ENCODE measurements around the gene HMX2. TPM values are rescaled to one million over a fixed set of nuclear protein-coding genes. Genes with fewer than 3 reads are reported as not detected.
A peak's percentile ranks its signal among the peaks of the same experiment; 100 is the strongest.

The HMX2 gene
- total and polyA plus RNA-seq, 2 of the 13 experiments (the other 11 are each of a cell fraction or from before 2014, with no cell fraction given), result not detected

- TF ChIP-seq ZIK1 (CRISPR knock-in tag; IDR thresholded peaks at IDR 0.05; ENCODE audit: borderline replicate concordance, low read depth) (0 out of 2 replicates have a peak, but pooled peaks have one; percentile 57), ARID5B (CRISPR knock-in tag; IDR thresholded peaks at IDR 0.05) (peak; percentile 83), TEAD3 (CRISPR knock-in tag; optimal IDR thresholded peaks at IDR 0.05; ENCODE audit: borderline replicate concordance) (peak; percentile 93), TAF1 (CRISPR knock-in tag; IDR thresholded peaks at IDR 0.05) (peak; percentile 24; the same call in 1 of the 2 replicates), RCOR2 (CRISPR knock-in tag; IDR thresholded peaks at IDR 0.05) (peak; percentile 59; the same call in 1 of the 2 replicates), EED (CRISPR knock-in tag; IDR thresholded peaks at IDR 0.05) (peak; percentile 85), SOX13 (IDR thresholded peaks at IDR 0.05) (peak; percentile 78), SOX13 (CRISPR knock-in tag; conservative IDR thresholded peaks at IDR 0.05 in 1 of 2, IDR thresholded peaks at IDR 0.05 in 1 of 2) (peak in 1 of 2 experiments; percentile 84; a peak in 2 of 4 replicates), ZNF563 (CRISPR knock-in tag; IDR thresholded peaks at IDR 0.05) (no peak), TMF1 (CRISPR knock-in tag; IDR thresholded peaks at IDR 0.05; ENCODE audit: low read depth) (0 out of 2 replicates have a peak, but pooled peaks have one; percentile 69), CREB1 (IDR thresholded peaks at IDR 0.05) (no peak), CREB1 (CRISPR knock-in tag; IDR thresholded peaks at IDR 0.05) (peak; percentile 35; the same call in 1 of the 2 replicates), GABPB1 (CRISPR knock-in tag; IDR thresholded peaks at IDR 0.05) (peak; percentile 64), CREM (IDR thresholded peaks at IDR 0.05) (0 out of 2 replicates have a peak, but pooled peaks have one; percentile 32), CREM (CRISPR knock-in tag; IDR thresholded peaks at IDR 0.05) (no peak), SP140L (CRISPR knock-in tag; IDR thresholded peaks at IDR 0.05; ENCODE audit: borderline replicate concordance) (no peak), FOXA3 (CRISPR knock-in tag; IDR thresholded peaks at IDR 0.05) (peak; percentile 63), ZNF75D (CRISPR knock-in tag; IDR thresholded peaks at IDR 0.05; ENCODE audit: borderline replicate concordance) (no peak), ZNF280D (CRISPR knock-in tag; IDR thresholded peaks at IDR 0.05) (0 out of 2 replicates have a peak, but pooled peaks have one; percentile 62)
- TF ChIP-seq, protein P1, sequence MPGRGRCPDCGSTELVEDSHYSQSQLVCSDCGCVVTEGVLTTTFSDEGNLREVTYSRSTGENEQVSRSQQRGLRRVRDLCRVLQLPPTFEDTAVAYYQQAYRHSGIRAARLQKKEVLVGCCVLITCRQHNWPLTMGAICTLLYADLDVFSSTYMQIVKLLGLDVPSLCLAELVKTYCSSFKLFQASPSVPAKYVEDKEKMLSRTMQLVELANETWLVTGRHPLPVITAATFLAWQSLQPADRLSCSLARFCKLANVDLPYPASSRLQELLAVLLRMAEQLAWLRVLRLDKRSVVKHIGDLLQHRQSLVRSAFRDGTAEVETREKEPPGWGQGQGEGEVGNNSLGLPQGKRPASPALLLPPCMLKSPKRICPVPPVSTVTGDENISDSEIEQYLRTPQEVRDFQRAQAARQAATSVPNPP (CRISPR knock-in tag; IDR thresholded peaks at IDR 0.05), result peak; percentile 66; the same call in 1 of the 2 replicates
Observed at GRCh38 chr10:123139521-123140163, 8.3 kb upstream of the HMX2 start (continued).

Measured in HepG2 (cell line).